HUES64 (cell line): ENCODE data around the gene POMGNT1.
A peak's percentile ranks its signal among the peaks of the same experiment; 100 is the strongest.
"Not testable (repeated sequence)": the region's sequence is repeated elsewhere in the genome, so short reads cannot be mapped to it uniquely, and the experiment has no call there.

Experiments used
- H3K27ac ChIP-seq: 2 replicates; pipeline ENCODE4 v1.7.0; 2013; ENCODE audit warnings: low read depth, low read length, inconsistent platforms
- H3K27me3 ChIP-seq: 2 replicates; pipeline ENCODE4 v1.6.1; 2013; ENCODE audit warnings: mild to moderate bottlenecking, low read length; ENCODE audit not compliant: insufficient read depth
- H3K36me3 ChIP-seq: 2 replicates; pipeline ENCODE4 v1.6.1; 2013; ENCODE audit warnings: mild to moderate bottlenecking, low read length; ENCODE audit not compliant: insufficient read depth
- H3K4me1 ChIP-seq: 2 replicates; pipeline ENCODE4 v1.6.1; 2013; ENCODE audit warnings: mild to moderate bottlenecking, low read length, moderate library complexity; ENCODE audit not compliant: insufficient read depth
- H3K4me3 ChIP-seq: 2 replicates; pipeline ENCODE4 v1.5.1; 2013; ENCODE audit warnings: mild to moderate bottlenecking, low read length, moderate library complexity
- H3K9ac ChIP-seq: 2 replicates; pipeline ENCODE4 v1.6.1; 2013; ENCODE audit warnings: mild to moderate bottlenecking, low read depth, low read length
- H3K9me3 ChIP-seq: 2 replicates; pipeline ENCODE4 v1.6.1; 2013; ENCODE audit warnings: low read depth, low read length; ENCODE audit not compliant: insufficient read depth
- WGBS: fragments of 150-250, 120-280 bp; methylation state at CpG from one replicate; pipeline ENCODE4 v1.1.7; 2013; ENCODE audit warnings: missing lambda C conversion rate; 5-methylcytosine and 5-hydroxymethylcytosine counted together

Gene POMGNT1

DNA sequence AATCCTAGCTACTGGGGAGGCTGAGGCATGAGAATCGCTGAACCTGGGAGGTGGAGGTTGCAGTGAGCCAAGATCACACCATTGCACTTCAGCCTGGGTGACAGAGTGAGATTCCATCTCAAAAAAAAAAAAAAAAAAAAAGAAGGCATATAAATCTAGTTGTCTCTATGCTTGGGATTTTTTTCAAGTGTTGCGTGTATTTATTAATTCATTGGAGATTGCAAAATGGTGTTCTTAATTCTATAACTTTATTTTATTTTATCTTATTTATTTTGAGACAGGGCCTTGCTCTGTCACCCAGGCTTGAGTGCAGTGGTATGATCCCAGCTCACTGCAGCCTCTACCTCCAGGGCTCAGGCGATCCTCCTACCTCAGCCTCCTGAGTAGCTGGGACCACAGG lies 33.0 kb upstream of the POMGNT1 start:
- H3K27ac ChIP-seq, H3K36me3 ChIP-seq, H3K4me1 ChIP-seq, H3K9me3 ChIP-seq, H3K4me3 ChIP-seq, H3K27me3 ChIP-seq, H3K9ac ChIP-seq: not testable (repeated sequence)
- WGBS, result 92% methylated on average over 2 of the region's 3 CpGs

DNA sequence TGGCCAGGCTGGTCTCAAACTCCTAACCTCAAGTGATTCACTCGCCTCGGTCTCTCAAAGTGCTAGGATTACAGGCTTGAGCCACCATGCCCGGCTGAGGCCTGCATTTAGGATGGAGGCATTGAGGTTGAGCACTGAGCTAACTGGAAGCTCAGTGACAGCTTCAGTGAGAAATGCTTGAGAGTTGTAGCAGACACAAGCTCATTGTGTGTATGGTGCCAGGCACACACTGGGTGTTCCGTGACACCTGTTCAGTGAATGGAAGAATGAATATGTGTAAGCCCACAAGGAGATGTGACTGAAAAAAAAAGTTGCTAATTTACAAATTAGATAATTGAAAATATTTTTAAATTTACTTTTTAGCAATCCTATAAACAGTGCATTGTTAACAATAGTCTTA lies 26.7 kb upstream of the POMGNT1 start:
- H3K27me3 ChIP-seq, result no peaks in the 10 kb centered on the region
- H3K27ac ChIP-seq, result no peak overlapping the region
- no peak overlapping the region for H3K9ac ChIP-seq
- 91% methylated on average over 4 of the region's 4 CpGs for WGBS
- peaks cover 18% of the 10 kb centered on the region for H3K4me1 ChIP-seq
- H3K36me3 ChIP-seq, result no peaks in the 10 kb centered on the region
- H3K9me3 ChIP-seq, result no peaks in the 10 kb centered on the region
- no peak overlapping the region for H3K4me3 ChIP-seq

DNA sequence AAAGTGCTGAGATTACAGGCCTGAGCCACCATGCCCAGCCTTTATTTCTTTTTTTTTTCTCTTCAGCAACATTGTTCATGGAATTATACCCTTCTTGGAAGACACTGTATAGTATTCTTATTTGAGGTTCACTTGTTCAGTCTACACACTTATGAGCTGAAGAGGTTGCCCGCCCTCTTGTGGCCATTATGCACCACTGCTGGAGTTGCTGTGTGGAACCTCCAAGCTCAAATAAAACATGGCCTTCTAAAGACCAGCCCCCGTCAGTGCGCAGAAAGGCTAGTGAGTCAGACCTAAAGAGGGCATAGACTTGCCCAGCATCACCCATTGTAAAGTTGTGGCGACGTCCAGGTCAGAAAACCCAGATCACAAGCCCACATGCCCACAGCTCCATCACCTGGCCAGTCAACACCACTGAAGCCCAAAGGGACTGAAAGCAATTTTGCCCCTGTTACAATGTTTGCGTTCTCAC lies 25.3 kb upstream of the POMGNT1 start:
- no peak overlapping the region for H3K9ac ChIP-seq
- no peak overlapping the region for H3K4me3 ChIP-seq
- WGBS, result 19% methylated on average over 6 of the region's 6 CpGs
- H3K27me3 ChIP-seq, result no peaks in the 10 kb centered on the region
- H3K9me3 ChIP-seq, result no peaks in the 10 kb centered on the region
- no peaks in the 10 kb centered on the region for H3K36me3 ChIP-seq
- peaks cover 18% of the 10 kb centered on the region for H3K4me1 ChIP-seq
- H3K27ac ChIP-seq, result 0 out of 2 replicates have a peak overlapping the region, but pooled peaks have one; percentile 9

DNA sequence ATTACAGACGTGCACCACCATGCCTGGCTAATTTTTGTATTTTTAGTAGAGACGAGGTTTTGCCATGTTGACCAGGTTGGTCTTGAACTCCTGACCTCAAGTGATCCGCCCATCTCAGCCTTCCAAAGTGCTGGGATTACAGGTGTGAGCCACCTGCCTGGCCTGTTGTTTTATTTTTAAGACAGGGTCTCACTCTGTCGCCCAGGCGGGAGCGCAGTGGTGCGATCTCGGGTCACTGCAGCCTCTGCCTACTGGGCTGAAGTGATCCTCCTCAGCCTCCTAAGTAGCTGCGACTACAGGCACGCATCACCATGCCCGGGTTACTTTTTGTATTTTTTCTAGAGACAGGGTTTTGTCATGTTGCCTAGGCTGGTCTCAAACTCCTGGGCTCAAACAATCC lies 24.8 kb upstream of the POMGNT1 start:
- H3K9me3 ChIP-seq, H3K36me3 ChIP-seq, H3K27ac ChIP-seq, H3K9ac ChIP-seq, H3K4me3 ChIP-seq, H3K27me3 ChIP-seq: not testable (repeated sequence)
- peaks cover 18% of the 10 kb centered on the region for H3K4me1 ChIP-seq
- WGBS, result 86% methylated on average over 11 of the region's 11 CpGs

DNA sequence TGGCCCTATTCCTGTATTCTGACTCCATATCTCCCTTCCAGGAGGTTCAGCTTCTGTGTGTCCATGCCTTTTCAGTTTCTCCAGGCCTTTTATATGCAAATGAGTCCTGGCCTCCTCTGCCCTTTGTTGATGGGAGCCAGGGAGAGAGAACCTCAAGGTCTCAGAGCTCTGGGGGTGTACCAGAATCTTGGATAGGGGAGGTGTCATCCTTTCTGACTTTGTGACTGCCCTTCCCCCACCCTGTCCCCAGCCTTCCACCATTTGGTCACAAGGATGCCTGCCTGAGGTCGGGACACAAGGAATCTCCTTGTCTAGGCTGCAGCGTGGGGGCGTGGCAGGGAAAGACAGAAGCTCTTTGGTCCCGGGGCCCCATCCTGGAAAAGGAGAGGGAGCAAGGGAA lies 23.5 kb upstream of the POMGNT1 start:
- Histone ChIP-seq H3K36me3 (no peaks in the 10 kb centered on the region), H3K9ac (no peak overlapping the region), H3K27me3 (no peaks in the 10 kb centered on the region), H3K4me1 (peaks cover 18% of the 10 kb centered on the region), H3K4me3 (no peak overlapping the region; the same call in 1 of the 2 replicates), H3K9me3 (no peaks in the 10 kb centered on the region), H3K27ac (peak overlapping the region; percentile 11; the same call in 1 of the 2 replicates)
- WGBS, result 11% methylated on average over 4 of the region's 4 CpGs

DNA sequence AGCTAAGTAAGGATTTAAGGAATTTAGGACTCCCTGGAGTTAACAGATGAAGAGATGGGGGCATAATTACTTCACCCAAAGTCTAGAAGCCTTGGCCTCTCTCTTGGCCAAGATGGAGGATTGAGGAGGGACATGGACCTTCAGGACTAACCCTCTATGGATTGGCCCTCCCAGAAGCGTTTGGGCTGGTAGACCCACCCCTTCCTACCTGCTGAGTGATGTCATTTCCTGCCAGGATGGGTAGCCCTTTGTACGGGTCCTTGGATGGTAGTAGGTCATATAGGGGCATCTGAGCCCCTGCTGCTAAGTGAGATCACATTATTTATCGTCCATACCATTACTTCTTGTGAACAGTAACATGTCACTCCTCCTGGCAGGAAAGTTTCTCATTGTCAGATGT lies 22.6 kb upstream of the POMGNT1 start:
- 100% methylated on average over 3 of the region's 3 CpGs for WGBS
- H3K9ac ChIP-seq, result no peak overlapping the region
- no peaks in the 10 kb centered on the region for H3K9me3 ChIP-seq
- no peak overlapping the region for H3K4me3 ChIP-seq
- peaks cover 18% of the 10 kb centered on the region for H3K4me1 ChIP-seq
- H3K36me3 ChIP-seq, result no peaks in the 10 kb centered on the region
- no peaks in the 10 kb centered on the region for H3K27me3 ChIP-seq
- no peak overlapping the region for H3K27ac ChIP-seq

DNA sequence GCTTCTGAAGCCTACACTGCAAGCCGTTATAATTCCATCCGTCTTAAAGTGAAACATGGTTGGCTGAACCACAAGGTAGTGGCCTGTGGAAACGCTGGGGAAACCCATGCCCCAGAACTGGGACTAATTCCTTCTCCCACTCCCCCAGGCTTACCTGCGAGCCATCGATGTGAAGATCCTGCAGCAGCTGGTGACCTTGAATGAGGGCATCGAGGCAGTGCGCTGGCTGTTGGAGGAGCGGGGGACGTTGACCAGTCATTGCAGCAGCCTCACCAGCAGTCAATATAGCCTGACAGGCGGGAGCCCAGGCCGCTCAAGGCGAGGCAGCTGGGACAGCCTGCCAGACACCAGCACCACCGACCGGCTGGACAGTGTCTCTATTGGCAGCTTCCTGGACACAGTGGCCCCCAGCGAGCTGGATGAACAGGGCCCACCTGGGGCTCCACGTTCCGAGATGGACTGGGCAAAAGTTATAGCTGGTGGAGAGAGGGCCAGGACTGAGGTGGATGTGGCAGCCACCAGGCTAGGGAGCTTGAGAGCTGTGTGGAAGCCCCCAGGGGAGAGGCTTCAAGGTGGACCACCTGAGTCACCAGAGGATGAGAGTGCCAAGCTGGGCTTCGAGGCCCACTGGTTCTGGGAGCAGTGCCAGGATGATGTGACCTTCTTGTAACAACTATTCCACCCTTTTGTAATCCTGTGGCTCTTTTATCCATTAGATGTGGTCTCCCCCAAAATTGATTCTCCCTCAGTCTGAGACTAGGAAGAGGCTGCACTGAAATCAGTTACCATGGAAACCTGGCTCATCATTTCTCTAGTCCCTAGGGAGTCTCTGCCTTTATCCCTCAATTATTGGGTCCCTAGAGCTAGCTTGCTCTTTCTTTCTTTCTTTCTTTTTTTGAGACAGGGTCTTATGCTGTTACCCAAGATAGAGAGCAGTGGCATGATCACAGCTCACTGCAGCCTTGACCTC lies 21.6 kb upstream of the POMGNT1 start:
- H3K27ac ChIP-seq, result no peak overlapping the region
- no peaks in the 10 kb centered on the region for H3K27me3 ChIP-seq
- H3K4me3 ChIP-seq, result no peak overlapping the region

DNA sequence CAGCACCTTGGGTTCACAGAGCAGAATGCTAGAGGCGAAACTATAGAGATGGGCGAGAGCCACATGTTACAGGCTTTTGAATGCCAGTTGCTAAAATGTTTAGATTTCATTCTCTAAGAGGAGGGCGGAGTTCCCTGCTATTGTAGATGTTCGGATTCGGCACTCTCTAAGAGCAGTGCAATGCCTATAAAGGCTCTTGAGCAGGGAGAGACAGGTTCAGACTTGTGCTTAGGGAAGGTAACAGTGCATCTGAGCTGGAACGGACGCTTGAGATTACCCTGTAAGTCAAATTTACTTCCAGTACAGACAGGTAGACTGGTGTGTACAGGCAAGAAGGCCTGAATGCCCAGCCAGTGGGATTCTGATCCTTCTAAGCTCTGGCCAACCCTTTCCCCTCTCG lies 20.2 kb upstream of the POMGNT1 start:
- no peaks in the 10 kb centered on the region for H3K9me3 ChIP-seq
- peaks cover 12% of the 10 kb centered on the region for H3K4me1 ChIP-seq
- H3K27ac ChIP-seq, result no peak overlapping the region
- 97% methylated on average over 8 of the region's 8 CpGs for WGBS
- no peak overlapping the region for H3K9ac ChIP-seq
- no peaks in the 10 kb centered on the region for H3K27me3 ChIP-seq
- no peak overlapping the region for H3K4me3 ChIP-seq
- no peaks in the 10 kb centered on the region for H3K36me3 ChIP-seq

More for the DNA sequence above, 21.6 kb upstream of the POMGNT1 start:
- H3K4me1 ChIP-seq, result peaks cover 18% of the 10 kb centered on the region
- 94% methylated on average over 18 of the region's 18 CpGs for WGBS
- no peak overlapping the region for H3K9ac ChIP-seq
- no peaks in the 10 kb centered on the region for H3K9me3 ChIP-seq
- H3K36me3 ChIP-seq, result no peaks in the 10 kb centered on the region

DNA sequence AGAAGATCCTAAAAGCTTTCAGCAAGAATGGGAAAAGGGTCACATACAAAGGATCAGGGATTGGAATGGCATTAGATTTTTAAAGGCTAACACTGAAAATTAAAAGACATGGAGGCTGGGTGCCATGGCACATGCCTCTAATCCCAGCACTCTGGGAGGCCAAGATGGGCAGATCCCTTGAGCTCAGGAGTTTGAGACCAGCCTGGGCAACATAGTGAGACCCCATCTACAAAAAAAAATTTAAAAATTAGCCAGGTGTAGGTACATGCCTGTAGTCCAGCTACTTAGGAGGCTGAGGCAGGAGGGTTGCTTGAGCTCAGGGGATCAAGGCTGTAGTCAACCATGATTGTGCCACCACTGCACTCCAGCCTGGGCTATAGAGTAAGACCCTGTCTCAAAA lies 17.3 kb upstream of the POMGNT1 start:
- Histone ChIP-seq H3K4me1 (no peaks in the 10 kb centered on the region), H3K9ac (no peak overlapping the region), H3K4me3 (no peak overlapping the region), H3K9me3 (no peaks in the 10 kb centered on the region), H3K27ac (no peak overlapping the region), H3K27me3 (no peaks in the 10 kb centered on the region), H3K36me3 (no peaks in the 10 kb centered on the region)

DNA sequence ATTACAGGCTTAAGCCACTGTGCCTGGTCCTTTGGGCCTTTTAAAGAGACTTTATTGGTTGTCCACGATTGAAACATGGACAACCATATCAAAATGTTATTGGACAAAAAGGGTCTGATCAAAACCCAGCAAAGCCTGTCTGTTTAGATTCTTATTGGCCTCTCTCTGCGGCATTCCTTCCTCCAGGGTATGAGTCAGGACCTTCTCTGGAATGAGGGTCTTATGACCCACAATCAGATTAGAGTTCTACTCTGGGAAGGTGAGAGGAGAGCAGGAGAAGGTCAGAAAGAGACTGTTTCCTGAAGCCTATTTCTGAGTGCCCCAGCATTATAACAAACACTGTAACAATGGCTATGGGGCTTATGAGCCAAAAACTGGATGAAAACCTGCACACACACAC lies 12.8 kb upstream of the POMGNT1 start:
- 95% methylated on average over 2 of the region's 2 CpGs for WGBS
- Histone ChIP-seq H3K9ac (no peak overlapping the region), H3K36me3 (no peaks in the 10 kb centered on the region), H3K4me1 (no peaks in the 10 kb centered on the region), H3K27ac (no peak overlapping the region), H3K9me3 (no peaks in the 10 kb centered on the region), H3K27me3 (no peaks in the 10 kb centered on the region), H3K4me3 (no peak overlapping the region)

DNA sequence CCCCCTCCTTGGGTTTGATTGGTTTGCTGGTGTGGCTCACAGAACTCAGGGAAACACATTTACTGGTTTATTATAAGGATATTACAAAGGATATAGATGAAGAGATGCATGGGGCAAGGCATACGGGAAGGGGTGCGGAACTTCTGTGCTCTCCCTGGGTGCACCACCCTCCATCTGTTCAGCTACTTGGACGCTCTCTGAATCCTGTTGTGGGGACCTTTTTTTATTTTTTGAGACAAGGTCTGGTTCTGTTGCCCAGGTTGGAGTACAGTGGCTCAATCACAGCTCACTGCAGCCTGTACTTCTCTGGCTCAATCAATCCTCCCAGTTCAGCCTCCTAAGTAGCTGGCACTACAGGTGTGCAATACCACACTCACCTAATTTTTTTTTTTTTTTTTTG lies 12.3 kb upstream of the POMGNT1 start:
- Histone ChIP-seq H3K4me1 (no peaks in the 10 kb centered on the region), H3K36me3 (no peaks in the 10 kb centered on the region), H3K9me3 (no peaks in the 10 kb centered on the region), H3K9ac (no peak overlapping the region), H3K4me3 (no peak overlapping the region), H3K27ac (no peak overlapping the region), H3K27me3 (no peaks in the 10 kb centered on the region)
- WGBS, result 93% methylated on average over 3 of the region's 3 CpGs
